ENCODE results near the gene PRG3. TPM values are rescaled to one million over a fixed set of nuclear protein-coding genes. Genes with fewer than 3 reads are reported as not detected.
A peak's percentile ranks its signal among the peaks of the same experiment; 100 is the strongest.

PRG3 gene
- total and polyA plus RNA-seq, 9 of the 15 experiments (the other 6 are each of a cell fraction or from before 2014, with no cell fraction given), result 0.18 to 0.55 (median 0.38) TPM; not detected in 6

GRCh38 chr11:57407941-57408475, 27.1 kb upstream of the PRG3 start (continued):
- no peak for TF ChIP-seq SMARCA5 (IDR thresholded peaks at IDR 0.05)
- TF ChIP-seq ZNF398 (CRISPR knock-in tag; IDR thresholded peaks at IDR 0.05), result no peak
- no peak for TF ChIP-seq ZNF274 (IDR thresholded peaks at IDR 0.05; ENCODE audit: borderline replicate concordance, low read depth, low read length)
- TF ChIP-seq, protein P1, sequence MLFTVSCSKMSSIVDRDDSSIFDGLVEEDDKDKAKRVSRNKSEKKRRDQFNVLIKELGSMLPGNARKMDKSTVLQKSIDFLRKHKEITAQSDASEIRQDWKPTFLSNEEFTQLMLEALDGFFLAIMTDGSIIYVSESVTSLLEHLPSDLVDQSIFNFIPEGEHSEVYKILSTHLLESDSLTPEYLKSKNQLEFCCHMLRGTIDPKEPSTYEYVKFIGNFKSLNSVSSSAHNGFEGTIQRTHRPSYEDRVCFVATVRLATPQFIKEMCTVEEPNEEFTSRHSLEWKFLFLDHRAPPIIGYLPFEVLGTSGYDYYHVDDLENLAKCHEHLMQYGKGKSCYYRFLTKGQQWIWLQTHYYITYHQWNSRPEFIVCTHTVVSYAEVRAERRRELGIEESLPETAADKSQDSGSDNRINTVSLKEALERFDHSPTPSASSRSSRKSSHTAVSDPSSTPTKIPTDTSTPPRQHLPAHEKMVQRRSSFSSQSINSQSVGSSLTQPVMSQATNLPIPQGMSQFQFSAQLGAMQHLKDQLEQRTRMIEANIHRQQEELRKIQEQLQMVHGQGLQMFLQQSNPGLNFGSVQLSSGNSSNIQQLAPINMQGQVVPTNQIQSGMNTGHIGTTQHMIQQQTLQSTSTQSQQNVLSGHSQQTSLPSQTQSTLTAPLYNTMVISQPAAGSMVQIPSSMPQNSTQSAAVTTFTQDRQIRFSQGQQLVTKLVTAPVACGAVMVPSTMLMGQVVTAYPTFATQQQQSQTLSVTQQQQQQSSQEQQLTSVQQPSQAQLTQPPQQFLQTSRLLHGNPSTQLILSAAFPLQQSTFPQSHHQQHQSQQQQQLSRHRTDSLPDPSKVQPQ (CRISPR knock-in tag; IDR thresholded peaks at IDR 0.05; ENCODE audit: borderline replicate concordance), result no peak
- peak; percentile 75; the same call in 1 of the 2 replicates for TF ChIP-seq ADNP (tag; IDR thresholded peaks at IDR 0.05)
- no peak for TF ChIP-seq PHF8 (IDR thresholded peaks at IDR 0.05; ENCODE audit: borderline replicate concordance, low read length)
- TF ChIP-seq ZNF431 (CRISPR knock-in tag; IDR thresholded peaks at IDR 0.05), result no peak
- TF ChIP-seq STAG1 (CRISPR knock-in tag; IDR thresholded peaks at IDR 0.05; ENCODE audit: borderline replicate concordance), result no peak
- TF ChIP-seq, protein P2, sequence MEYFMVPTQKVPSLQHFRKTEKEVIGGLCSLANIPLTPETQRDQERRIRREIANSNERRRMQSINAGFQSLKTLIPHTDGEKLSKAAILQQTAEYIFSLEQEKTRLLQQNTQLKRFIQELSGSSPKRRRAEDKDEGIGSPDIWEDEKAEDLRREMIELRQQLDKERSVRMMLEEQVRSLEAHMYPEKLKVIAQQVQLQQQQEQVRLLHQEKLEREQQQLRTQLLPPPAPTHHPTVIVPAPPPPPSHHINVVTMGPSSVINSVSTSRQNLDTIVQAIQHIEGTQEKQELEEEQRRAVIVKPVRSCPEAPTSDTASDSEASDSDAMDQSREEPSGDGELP (CRISPR knock-in tag; IDR thresholded peaks at IDR 0.05; ENCODE audit: borderline replicate concordance), result no peak
- TF ChIP-seq E2F4 (CRISPR knock-in tag; IDR thresholded peaks at IDR 0.05; ENCODE audit: low read depth), result no peak
- no peak for TF ChIP-seq IFI16 (CRISPR knock-in tag; IDR thresholded peaks at IDR 0.05)
- peak; percentile 85 for TF ChIP-seq RBM25 (IDR thresholded peaks at IDR 0.05; ENCODE audit: low read depth, low read length, severe bottlenecking)
- TF ChIP-seq U2AF2 (optimal IDR thresholded peaks at IDR 0.05; ENCODE audit: low read depth, low read length), result no peak
- TF ChIP-seq, protein P3, sequence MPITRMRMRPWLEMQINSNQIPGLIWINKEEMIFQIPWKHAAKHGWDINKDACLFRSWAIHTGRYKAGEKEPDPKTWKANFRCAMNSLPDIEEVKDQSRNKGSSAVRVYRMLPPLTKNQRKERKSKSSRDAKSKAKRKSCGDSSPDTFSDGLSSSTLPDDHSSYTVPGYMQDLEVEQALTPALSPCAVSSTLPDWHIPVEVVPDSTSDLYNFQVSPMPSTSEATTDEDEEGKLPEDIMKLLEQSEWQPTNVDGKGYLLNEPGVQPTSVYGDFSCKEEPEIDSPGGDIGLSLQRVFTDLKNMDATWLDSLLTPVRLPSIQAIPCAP (CRISPR knock-in tag; IDR thresholded peaks at IDR 0.05; ENCODE audit: borderline replicate concordance), result no peak
- TF ChIP-seq ESRRA (IDR thresholded peaks at IDR 0.05; ENCODE audit: borderline replicate concordance, low read depth), result peak; percentile 98
- no peak for TF ChIP-seq CEBPG (CRISPR knock-in tag; IDR thresholded peaks at IDR 0.05)
- no peak for TF ChIP-seq CEBPG (tag; conservative IDR thresholded peaks at IDR 0.05 in 1 of 2, IDR thresholded peaks at IDR 0.05 in 1 of 2)
- TF ChIP-seq SAP30 (IDR thresholded peaks at IDR 0.05; ENCODE audit: borderline replicate concordance, insufficient read depth, low read depth, low read length, poor library complexity, severe bottlenecking), result no peak
- TF ChIP-seq CREM (IDR thresholded peaks at IDR 0.05; ENCODE audit: low read depth), result no peak
- no peak for TF ChIP-seq ZFX (CRISPR knock-in tag; IDR thresholded peaks at IDR 0.05)
- TF ChIP-seq GTF2F1 (IDR thresholded peaks at IDR 0.05; ENCODE audit: low read depth, low read length), result no peak

Measured in K562 (cell line).